ENCODE measurements around the gene TSSC4.
A peak's percentile ranks its signal among the peaks of the same experiment; 100 is the strongest.
"Not testable (repeated sequence)": the region's sequence is repeated elsewhere in the genome, so short reads cannot be mapped to it uniquely, and the experiment has no call there.

The TSSC4 gene

DNA sequence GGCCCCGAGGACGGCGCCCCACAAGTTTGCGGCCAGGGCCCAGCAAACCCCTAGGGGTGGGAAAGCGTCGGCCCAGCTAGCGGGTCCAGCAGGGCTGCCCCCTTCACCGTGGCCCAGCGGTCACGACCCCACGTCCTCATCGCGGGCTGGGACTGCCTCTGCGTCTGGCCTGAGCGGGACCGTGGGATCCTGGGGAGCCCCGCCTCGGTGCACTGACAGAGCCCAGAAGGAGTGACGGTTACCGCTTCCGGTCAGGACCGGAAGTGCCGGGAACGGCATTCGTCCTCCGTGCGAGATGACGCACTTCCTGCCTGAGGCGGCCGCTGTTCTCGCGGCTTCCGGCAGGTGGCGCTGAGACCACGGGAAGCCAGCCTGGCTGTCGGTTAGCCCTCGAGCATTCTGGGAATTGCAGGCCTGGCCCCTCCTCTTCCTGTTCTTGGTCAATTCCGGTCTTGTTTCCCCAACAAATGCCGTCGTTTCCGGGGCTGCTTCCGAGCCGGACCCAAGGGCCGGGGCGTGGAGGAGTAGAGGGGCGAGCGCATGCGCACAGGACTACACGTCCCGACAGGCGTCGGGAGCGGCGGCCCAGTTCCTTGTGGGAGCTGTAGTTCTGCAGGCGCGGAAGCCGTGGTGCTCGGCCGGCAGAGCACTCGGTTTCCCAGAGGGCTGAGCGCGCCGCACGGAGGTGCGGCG, at the start of gene TSSC4:
Gene TSSC4, plus strand, starts transcription at position 682 of the 693 bp plus-strand sequence. CDS start 1,884 bp downstream, outside the sequence.
- DNase-seq = peak; percentile 100

GRCh38 chr11:2351701-2352100, 48.8 kb upstream of the TSSC4 start:
- no peak for DNase-seq

- no peak for DNase-seq
These were observed 48.1 kb upstream of the TSSC4 start for GRCh38 chr11:2352420-2352819.

DNA sequence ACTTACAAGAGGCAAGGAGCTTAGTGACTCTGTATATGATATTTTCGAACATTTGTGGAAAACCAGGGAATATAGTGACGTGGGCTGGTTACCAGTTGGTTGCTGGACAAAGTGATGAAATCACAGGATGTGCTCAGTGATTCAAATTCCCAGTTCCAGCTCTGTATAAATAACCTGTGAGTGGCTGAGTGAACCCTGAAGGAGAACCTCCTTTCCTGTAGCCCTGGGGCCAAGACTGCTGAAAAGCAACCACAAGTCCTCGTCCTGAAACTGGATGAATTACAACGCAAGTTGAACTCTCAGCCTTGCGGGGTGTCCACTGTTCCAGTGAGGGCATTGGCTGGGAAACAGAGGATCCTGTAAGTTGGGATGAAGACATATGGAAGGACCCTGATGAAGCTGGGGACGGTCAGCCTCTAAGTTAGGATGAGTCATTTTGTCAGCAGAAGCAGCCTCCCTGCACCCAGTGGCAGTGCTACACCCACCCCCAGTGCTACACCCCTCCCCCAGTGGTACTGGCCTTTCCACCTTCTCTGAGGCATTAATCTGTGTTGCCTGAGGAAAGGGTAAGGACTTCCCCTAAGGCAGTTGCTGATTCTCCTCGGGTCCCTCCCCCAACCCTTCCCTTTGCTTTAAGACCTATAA, 45.4 kb upstream of the TSSC4 start:
- no peak for DNase-seq

DNA sequence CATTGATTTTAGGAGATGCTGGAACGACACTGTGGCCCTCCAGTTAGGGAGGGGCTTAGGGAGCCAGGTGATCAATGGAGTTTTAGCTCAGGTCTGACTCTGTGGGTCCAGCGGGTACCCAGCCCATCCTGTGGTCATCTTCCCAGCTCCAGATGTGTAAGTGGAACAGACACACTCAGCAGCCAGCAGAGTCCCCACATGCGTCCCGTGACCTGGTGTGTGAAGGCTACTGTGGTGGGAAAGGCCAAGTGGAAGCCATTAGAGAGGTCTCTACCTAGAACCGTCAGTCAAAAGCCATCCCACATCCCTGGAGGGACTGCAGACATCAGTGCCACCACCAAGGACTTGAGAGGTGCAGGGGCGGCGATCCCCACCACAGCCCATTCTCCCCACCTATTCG, 43.3 kb upstream of the TSSC4 start:
- no peak for DNase-seq

- not testable (repeated sequence) for DNase-seq
These were observed 42.9 kb upstream of the TSSC4 start for GRCh38 chr11:2357651-2358050.

- no peak for DNase-seq
These were observed 41.7 kb upstream of the TSSC4 start for GRCh38 chr11:2358754-2359442.

- no peak for DNase-seq
These were observed 41.0 kb upstream of the TSSC4 start for GRCh38 chr11:2359557-2359956.

- no peak for DNase-seq
These were observed 40.4 kb upstream of the TSSC4 start for GRCh38 chr11:2360081-2360642.

- no peak for DNase-seq
These were observed 39.0 kb upstream of the TSSC4 start for GRCh38 chr11:2361565-2361964.

GRCh38 chr11:2362414-2362813, 38.1 kb upstream of the TSSC4 start:
- DNase-seq = no peak

- DNase-seq = no peak
These were observed 37.4 kb upstream of the TSSC4 start for GRCh38 chr11:2363130-2363529.

DNA sequence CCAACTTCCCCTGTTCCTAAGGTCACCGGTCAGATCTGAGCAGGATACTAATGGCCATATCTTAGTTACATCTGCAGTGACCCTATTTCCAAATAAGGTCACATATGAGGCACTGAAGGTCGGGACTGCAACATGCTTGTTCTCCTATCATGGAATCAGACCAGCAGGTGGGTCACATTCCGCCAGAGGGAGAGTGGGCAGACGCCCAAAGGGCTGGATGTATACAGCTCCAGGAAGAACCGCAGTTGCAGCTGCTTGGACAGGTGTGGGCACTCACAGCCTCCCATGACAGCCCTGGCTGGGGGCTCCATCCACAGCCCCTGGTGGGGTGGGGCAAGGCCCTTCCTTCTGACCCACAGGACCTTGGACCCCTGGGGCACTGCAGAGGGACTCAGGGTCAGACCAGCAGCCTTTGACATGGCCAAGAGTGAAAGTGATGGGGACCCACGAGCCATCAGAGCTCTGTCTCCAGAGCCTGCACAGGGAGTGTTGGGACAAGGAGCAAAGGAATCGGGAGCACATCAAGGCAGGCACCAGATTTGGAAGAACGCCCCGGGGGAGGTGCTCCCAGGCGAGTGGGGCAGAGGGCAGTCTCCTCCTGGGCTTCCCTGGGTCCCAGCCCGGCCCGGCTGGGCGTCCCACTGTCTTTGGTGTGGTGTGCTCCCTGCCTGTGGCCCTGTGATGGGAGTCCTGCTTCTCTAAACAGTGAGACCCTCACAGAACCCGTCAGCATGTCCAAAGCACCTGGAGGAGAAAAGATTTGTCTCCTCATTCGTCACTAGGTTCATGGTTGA, 36.8 kb upstream of the TSSC4 start:
- DNase-seq = no peak

DNA sequence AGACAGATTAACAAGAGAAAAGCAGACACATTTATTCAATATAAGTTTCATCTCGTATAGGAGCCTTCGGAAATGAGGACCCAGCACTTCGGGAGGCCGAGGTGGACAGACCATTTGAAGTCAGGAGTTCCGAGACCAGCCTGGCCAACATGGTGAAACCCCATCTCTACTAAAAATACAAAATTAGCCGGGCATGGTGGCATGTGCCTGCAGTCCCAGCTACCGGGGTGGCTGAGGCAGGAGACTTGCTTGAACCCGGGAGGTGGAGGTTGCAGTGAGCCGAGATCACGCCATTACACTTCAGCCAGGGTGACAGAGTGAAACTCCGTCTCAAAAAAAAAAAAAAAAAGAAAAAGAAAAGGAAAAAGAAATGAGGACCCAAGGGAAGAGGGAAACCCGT, 36.2 kb upstream of the TSSC4 start:
- DNase-seq = not testable (repeated sequence)

DNA sequence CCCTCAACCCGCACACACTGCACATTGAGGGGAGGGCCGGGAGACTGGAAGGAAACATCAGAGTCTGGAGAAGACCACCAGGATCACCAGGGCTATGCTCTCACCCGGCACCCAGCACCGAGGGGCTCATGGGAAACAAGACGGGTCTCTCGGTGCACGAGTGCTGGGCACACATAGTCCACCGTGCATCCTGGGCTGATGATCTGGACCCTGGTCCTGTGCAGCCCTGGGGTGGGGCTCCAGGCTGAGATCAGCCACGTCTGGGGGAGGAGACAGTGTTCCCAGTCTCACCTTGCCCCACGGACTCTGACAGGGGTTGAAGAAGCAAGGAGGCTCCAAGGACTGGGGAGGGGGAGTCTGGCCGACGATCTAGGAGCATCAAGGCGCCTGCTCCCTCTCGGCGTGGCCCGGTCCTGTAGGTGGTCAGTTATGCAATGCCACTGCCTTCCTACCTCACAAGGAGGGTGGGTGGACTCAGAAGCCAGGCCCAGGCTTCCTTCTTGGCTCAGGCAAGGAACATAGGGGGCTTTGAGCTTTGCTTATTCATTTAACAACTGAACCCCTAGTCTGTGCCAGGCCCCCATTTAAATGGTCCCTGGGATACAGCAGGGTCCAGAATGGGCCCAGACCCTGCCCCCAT, 34.9 kb upstream of the TSSC4 start:
- DNase-seq = no peak

- peak; percentile 7 for DNase-seq
These were observed 34.3 kb upstream of the TSSC4 start for GRCh38 chr11:2366276-2366675.

- DNase-seq = no peak
These were observed 33.8 kb upstream of the TSSC4 start for GRCh38 chr11:2366733-2367132.

- no peak for DNase-seq
These were observed 33.0 kb upstream of the TSSC4 start for GRCh38 chr11:2367266-2368160.

DNA sequence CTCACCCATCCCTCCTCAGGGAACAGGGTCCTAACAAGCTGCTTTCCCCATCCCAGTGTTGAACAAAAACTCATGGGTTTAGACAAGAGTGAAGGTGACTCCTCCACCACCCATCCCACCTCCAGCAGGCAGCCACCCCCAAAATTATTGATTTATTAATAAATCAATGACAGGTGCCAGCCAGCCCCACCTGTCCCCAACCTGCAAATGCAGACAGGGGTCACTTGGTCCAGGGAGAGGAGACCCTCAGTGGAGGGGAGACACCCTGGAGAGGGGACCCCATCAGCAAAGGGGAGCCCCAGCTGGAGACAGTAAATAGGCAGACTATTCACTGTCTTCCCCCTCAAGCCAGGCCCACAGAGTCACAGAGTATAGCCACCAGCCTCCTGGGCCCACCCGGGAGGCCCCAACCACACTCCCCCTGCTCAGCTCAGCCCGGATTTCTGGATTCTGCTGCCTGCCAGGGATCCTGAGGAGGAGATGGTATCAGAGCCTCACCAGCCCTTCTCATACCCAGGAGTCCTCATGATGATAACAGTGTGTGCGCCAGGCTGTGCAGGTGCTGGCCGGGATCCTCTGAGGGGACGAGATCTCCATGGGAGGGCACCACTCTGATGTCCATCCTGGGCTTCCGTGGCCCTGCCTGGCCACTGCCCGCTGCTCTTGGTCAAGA, 32.2 kb upstream of the TSSC4 start:
- DNase-seq = no peak

- no peak for DNase-seq
These were observed 31.7 kb upstream of the TSSC4 start for GRCh38 chr11:2368851-2369180.

GRCh38 chr11:2369320-2369719, 31.2 kb upstream of the TSSC4 start:
- no peak for DNase-seq

All from NCI-H446 treated with DMSO at 0.1 percent for 48 hours (cell line).